ENCODE results near the gene RAD51B. TPM values are rescaled to one million over a fixed set of nuclear protein-coding genes. Genes with fewer than 3 reads are reported as not detected.

The RAD51B gene
- total and polyA plus RNA-seq, 2 experiments from 2014 or later, result 11.7 to 17.8 TPM

GRCh38 chr14:68652433-68652690 lies 832.8 kb downstream of the RAD51B start:
- H3K9me3 ChIP-seq (ENCODE audit: low read depth), result no peaks in the 10 kb centered on the region
- H3K4me3 ChIP-seq, result no peak overlapping the region
- H3K27ac ChIP-seq, result peak overlapping the region; percentile 71
- no peaks in the 10 kb centered on the region for H3K36me3 ChIP-seq
- DNase-seq (ENCODE audit: low read depth in 1 of 2, low spot score in 1 of 2), result no peak
- peaks cover 34% of the 10 kb centered on the region for H3K4me1 ChIP-seq (ENCODE audit: low read depth)
- TF ChIP-seq, protein P1, sequence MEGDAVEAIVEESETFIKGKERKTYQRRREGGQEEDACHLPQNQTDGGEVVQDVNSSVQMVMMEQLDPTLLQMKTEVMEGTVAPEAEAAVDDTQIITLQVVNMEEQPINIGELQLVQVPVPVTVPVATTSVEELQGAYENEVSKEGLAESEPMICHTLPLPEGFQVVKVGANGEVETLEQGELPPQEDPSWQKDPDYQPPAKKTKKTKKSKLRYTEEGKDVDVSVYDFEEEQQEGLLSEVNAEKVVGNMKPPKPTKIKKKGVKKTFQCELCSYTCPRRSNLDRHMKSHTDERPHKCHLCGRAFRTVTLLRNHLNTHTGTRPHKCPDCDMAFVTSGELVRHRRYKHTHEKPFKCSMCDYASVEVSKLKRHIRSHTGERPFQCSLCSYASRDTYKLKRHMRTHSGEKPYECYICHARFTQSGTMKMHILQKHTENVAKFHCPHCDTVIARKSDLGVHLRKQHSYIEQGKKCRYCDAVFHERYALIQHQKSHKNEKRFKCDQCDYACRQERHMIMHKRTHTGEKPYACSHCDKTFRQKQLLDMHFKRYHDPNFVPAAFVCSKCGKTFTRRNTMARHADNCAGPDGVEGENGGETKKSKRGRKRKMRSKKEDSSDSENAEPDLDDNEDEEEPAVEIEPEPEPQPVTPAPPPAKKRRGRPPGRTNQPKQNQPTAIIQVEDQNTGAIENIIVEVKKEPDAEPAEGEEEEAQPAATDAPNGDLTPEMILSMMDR (IDR thresholded peaks at IDR 0.05; ENCODE audit: low read depth, low read length), result no peak
- no peaks in the 10 kb centered on the region for H3K27me3 ChIP-seq

DNA sequence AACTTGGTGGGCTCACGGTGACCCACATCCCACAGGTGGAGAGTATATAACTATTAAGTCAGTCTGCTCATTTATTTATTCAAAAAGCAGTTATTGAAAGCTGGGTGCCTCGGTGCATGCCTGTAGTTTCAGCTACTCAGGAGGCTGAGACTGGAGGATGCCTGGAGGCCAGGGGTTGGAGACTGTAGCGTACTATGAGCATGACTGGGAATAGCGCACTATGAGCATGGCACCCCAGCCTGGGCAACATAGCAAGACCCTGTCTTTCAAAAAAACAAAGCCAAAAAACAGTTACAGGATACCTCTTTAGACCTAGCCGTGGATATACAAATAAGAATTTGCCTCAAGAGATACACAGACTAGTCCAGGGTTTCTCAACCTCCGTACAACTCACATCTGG lies 833.5 kb downstream of the RAD51B start:
- TF ChIP-seq, protein P1 (IDR thresholded peaks at IDR 0.05; ENCODE audit: low read depth, low read length), result no peak
- Histone ChIP-seq H3K27me3 (no peaks in the 10 kb centered on the region), H3K27ac (no peak overlapping the region), H3K9me3 (ENCODE audit: low read depth) (no peaks in the 10 kb centered on the region), H3K36me3 (no peaks in the 10 kb centered on the region), H3K4me3 (no peak overlapping the region), H3K4me1 (ENCODE audit: low read depth) (peaks cover 34% of the 10 kb centered on the region)
- no peak for DNase-seq (ENCODE audit: low read depth in 1 of 2, low spot score in 1 of 2)

DNA sequence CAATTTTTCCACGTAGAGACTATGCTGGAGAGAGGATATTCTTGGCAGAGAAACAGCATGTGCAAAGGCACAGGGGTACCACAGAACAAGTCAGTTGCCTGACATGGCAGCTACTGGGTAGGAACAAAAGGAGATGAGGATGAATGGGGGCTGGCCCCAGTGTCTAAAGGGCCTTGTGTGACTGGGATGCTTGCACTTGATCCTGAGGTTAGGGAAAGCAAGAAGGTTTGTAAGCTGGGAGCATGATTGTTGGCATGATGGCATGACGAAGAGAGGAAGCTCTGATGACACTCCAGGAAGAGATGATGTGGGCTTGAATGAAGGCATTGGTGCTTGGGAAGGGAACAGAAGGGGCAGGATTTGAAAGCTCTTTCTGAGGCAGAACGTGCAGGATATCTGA lies 834.2 kb downstream of the RAD51B start:
- Histone ChIP-seq H3K27ac (no peak overlapping the region), H3K36me3 (no peaks in the 10 kb centered on the region), H3K27me3 (no peaks in the 10 kb centered on the region), H3K4me3 (no peak overlapping the region), H3K9me3 (ENCODE audit: low read depth) (no peaks in the 10 kb centered on the region), H3K4me1 (ENCODE audit: low read depth) (peaks cover 32% of the 10 kb centered on the region)
- DNase-seq (ENCODE audit: low read depth in 1 of 2, low spot score in 1 of 2), result no peak
- TF ChIP-seq, protein P1 (IDR thresholded peaks at IDR 0.05; ENCODE audit: low read depth, low read length), result no peak

DNA sequence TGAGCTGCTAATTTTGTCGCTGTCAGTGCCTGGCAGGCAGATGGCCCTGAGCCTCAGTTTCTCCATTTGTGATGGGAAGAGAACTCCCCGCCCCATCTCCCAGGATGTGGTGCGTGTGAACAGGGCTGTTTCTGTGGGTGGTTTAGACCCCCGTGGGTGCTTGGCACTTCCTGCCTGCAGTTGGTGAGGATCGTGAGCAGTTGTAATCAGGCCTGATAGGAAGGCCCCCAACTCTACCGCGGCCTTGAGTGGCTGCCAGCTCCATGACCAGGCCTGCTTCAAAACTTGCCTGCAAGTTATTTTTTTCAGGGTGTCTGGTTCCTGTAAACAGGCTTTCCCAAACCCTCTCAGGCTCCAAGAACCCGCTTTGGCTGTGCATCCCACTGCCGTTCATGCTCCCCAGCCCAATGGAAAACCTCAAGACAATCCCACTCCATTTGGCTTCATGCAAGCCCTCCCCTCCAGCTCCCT lies 834.9 kb downstream of the RAD51B start:
- peaks cover 36% of the 10 kb centered on the region for H3K4me1 ChIP-seq (ENCODE audit: low read depth)
- no peak overlapping the region for H3K4me3 ChIP-seq
- no peak overlapping the region for H3K27ac ChIP-seq
- DNase-seq (ENCODE audit: low read depth in 1 of 2, low spot score in 1 of 2), result peak in 1 of 2 donors; percentile 57
- no peaks in the 10 kb centered on the region for H3K36me3 ChIP-seq
- TF ChIP-seq, protein P1 (IDR thresholded peaks at IDR 0.05; ENCODE audit: low read depth, low read length), result no peak
- no peaks in the 10 kb centered on the region for H3K27me3 ChIP-seq
- H3K9me3 ChIP-seq (ENCODE audit: low read depth), result no peaks in the 10 kb centered on the region

- TF ChIP-seq, protein P1 (IDR thresholded peaks at IDR 0.05; ENCODE audit: low read depth, low read length), result no peak
- H3K27ac ChIP-seq, result no peak overlapping the region
Observed at GRCh38 chr14:68655021-68655831, 835.6 kb downstream of the RAD51B start.

More at GRCh38 chr14:68655021-68655831, 835.6 kb downstream of the RAD51B start:
- no peaks in the 10 kb centered on the region for H3K27me3 ChIP-seq
- H3K9me3 ChIP-seq (ENCODE audit: low read depth), result no peaks in the 10 kb centered on the region
- H3K4me3 ChIP-seq, result no peak overlapping the region
- peaks cover 36% of the 10 kb centered on the region for H3K4me1 ChIP-seq (ENCODE audit: low read depth)
- H3K36me3 ChIP-seq, result no peaks in the 10 kb centered on the region
- peak in 1 of 2 donors; percentile 72 for DNase-seq (ENCODE audit: low read depth in 1 of 2, low spot score in 1 of 2)
